Lower leg skin (tissue), 3 donors: ENCODE data around the gene ZSWIM9.

Source experiments
- POLR2A ChIP-seq, 2 donors: fragments of 450-650 bp; IDR thresholded peaks; one replicate each; pipeline ENCODE4 v1.6.1; 2016 to 2017; ENCODE audit warnings: antibody characterized with exemption in 2 of 2, mild to moderate bottlenecking in 1 of 2, moderate library complexity in 1 of 2
- TF ChIP-seq, protein P1 (sequence below), 3 donors: fragments of 450-650 bp; IDR thresholded peaks; one replicate each; pipeline ENCODE4 v1.5.1; 2016; ENCODE audit warnings: antibody characterized with exemption in 3 of 3, mild to moderate bottlenecking in 3 of 3, moderate library complexity in 2 of 3

DNA sequence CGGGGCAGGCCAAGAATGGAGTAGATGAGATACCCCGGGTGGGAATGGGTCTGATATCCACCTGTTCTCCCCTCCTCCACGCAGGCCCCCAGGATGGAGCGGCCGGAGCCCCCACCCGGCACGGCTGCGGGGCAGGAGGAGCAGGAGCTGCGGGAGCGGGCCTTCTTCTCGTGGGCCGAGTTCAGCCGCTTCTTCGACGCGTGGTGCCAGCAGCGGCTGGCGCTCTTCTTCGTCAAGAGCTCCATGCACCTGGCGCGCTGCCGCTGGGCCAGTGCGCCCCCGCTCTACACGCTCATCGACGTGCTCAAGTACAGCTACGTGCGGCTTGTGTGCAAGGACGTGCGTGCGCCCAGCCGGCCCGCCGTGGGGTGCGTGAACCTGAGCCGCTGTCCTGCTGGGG, 1.2 kb downstream of the ZSWIM9 start:
- no peak for TF ChIP-seq POLR2A (IDR thresholded peaks at IDR 0.05)
- TF ChIP-seq, protein P1, sequence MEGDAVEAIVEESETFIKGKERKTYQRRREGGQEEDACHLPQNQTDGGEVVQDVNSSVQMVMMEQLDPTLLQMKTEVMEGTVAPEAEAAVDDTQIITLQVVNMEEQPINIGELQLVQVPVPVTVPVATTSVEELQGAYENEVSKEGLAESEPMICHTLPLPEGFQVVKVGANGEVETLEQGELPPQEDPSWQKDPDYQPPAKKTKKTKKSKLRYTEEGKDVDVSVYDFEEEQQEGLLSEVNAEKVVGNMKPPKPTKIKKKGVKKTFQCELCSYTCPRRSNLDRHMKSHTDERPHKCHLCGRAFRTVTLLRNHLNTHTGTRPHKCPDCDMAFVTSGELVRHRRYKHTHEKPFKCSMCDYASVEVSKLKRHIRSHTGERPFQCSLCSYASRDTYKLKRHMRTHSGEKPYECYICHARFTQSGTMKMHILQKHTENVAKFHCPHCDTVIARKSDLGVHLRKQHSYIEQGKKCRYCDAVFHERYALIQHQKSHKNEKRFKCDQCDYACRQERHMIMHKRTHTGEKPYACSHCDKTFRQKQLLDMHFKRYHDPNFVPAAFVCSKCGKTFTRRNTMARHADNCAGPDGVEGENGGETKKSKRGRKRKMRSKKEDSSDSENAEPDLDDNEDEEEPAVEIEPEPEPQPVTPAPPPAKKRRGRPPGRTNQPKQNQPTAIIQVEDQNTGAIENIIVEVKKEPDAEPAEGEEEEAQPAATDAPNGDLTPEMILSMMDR (IDR thresholded peaks at IDR 0.05), result no peak
